ENCODE data around the gene HIVEP3. TPM values are rescaled to one million over a fixed set of nuclear protein-coding genes. Genes with fewer than 3 reads are reported as not detected.

The HIVEP3 gene
- total RNA-seq, 1 experiment from 2014 or later: 1.4 TPM

- Mint-ChIP-seq H3K9me3 (no peaks in the 10 kb centered on the region), H3K27me3 (ENCODE audit: low read depth) (peaks cover 1% of the 10 kb centered on the region; the same call in 1 of the 2 replicates), H3K4me3 (no peak overlapping the region), H3K4me1 (peaks cover 21 to 22% of the 10 kb centered on the region in 2 experiments), H3K36me3 (ENCODE audit: insufficient read depth in 1 of 3, low read depth in 3 of 3) (no peaks in the 10 kb centered on the region), H3K27ac (peak overlapping the region in 1 of 3 experiments; percentile 17; a peak in 1 of 7 replicates)
- Histone ChIP-seq H3K4me2 (ENCODE audit: insufficient read depth, insufficient read length, low read length) (no peak overlapping the region), H3K18ac (ENCODE audit: insufficient read length, low read depth, low read length) (no peak overlapping the region), H2BK12ac (ENCODE audit: insufficient read length, low read depth, low read length) (no peak overlapping the region), H4K8ac (replicated peaks; ENCODE audit: insufficient read length, low read depth, low read length) (no peak overlapping the region), H2BK5ac (ENCODE audit: insufficient read length, low read length) (no peak overlapping the region), H2AFZ (ENCODE audit: low read length) (no peak overlapping the region), H3K4me1 (ENCODE audit: insufficient read depth, low read length) (no peaks in the 10 kb centered on the region; the same call in 1 of the 2 replicates), H4K20me1 (ENCODE audit: control insufficient read depth, insufficient read depth, insufficient read length) (no peaks in the 10 kb centered on the region), H2BK20ac (ENCODE audit: low read depth, low read length, poor library complexity, severe bottlenecking) (no peak overlapping the region), H3K23ac (ENCODE audit: insufficient read length, low read depth, low read length) (no peak overlapping the region), H3K23me2 (ENCODE audit: insufficient read length, low read depth, low read length, poor library complexity, severe bottlenecking) (no peaks in the 10 kb centered on the region), H3T11ph (ENCODE audit: low read length) (no peak overlapping the region), H4K5ac (ENCODE audit: insufficient read length, low read depth, low read length) (no peak overlapping the region), H2AK5ac (ENCODE audit: insufficient read length, low read length) (no peak overlapping the region), H2BK120ac (ENCODE audit: low read depth, low read length, poor library complexity, severe bottlenecking) (no peak overlapping the region), H3K4ac (ENCODE audit: low read depth, low read length) (no peak overlapping the region), H3K56ac (ENCODE audit: insufficient read length, low read depth, low read length) (no peak overlapping the region), H3K9me3 (ENCODE audit: control insufficient read depth, low read depth, low read length) (no peaks in the 10 kb centered on the region), H3K9ac (ENCODE audit: extremely low read depth, insufficient read length, low read length) (no peak overlapping the region), H4K91ac (ENCODE audit: insufficient read length, low read depth, low read length) (no peak overlapping the region), H3K14ac (ENCODE audit: insufficient read depth, low read length) (no peak overlapping the region), H2BK15ac (ENCODE audit: low read depth, low read length) (no peak overlapping the region), H3K27me3 (ENCODE audit: insufficient read depth, low read length) (no peaks in the 10 kb centered on the region), H3K79me1 (ENCODE audit: insufficient read depth, low read depth, low read length, poor library complexity, severe bottlenecking) (no peaks in the 10 kb centered on the region), H3K27ac (ENCODE audit: insufficient read length, low read depth, low read length) (no peak overlapping the region), H3K79me2 (ENCODE audit: insufficient read depth, low read length) (no peaks in the 10 kb centered on the region)
- no peak for TF ChIP-seq CTCF (conservative IDR thresholded peaks at IDR 0.05)
- no CpG with 5 or more reads among the region's 11 CpGs for WGBS (ENCODE audit: extremely low coverage, insufficient read length, low lambda C conversion rate)
- no peak for DNase-seq
These were observed 266.1 kb downstream of the HIVEP3 start for GRCh38 chr1:41652384-41653265.

All from H9 (cell line).